ENCODE data around the gene HSD17B13.

The HSD17B13 gene

GRCh38 chr4:87260477-87260876 is 62.2 kb downstream of the HSD17B13 start:
- no peak for DNase-seq

DNA sequence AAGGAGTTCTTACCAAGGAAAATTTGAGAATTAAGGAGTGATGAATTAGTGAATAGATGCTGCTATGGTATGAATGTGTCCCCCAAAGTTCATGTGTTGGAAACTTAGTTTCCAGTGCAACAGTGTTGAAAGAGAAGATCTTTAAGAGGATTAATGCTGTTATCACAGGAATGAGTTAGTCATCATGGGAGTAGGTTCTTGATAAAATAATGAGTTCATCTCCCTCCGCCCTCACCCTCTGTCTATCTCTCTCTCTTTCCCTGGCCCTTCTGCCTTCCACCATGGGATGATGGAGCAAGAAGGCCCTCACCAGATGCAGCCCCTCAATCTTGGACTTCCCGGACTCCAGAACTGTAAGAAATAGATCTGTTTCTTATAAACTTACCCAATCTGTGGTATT is 64.0 kb downstream of the HSD17B13 start:
- no peak for DNase-seq

DNA sequence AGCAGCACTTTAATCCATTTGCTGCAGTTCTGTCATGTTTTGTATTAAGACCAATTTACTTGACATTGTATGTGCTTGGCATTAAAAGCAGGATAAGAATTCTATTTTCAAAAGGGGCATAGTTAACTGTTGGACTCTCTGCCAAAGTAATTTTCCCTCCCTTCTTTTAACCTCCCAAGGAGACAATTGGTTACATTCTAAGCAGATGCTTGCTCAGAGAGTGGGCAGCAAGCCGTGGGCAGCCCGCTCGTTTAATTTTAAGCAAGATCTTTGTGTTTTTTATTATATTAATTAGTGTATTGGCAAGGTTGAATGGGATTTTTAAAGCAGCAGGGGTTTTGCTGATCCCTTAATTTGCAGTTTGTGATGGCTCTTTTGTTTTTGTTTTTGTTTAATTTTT is 65.2 kb downstream of the HSD17B13 start:
- DNase-seq: no peak

DNA sequence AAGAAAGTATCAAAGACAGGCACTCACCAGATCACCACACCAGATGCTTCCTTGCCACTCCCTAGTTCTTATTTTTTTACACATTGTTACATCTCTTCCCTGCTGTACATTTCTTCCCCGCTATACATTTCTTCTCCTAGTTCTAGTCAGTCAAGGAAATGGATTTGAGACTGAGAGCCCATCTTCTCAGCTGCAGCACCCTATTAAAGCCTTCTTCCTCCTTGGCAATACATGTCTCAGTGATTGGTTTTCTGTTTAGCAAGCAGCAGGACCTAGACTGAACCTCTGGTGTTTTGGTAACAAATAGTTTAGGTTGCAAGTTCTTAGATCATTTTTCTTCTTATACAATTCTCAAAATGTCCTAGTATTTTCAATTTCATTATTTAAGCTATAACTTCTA is 66.9 kb downstream of the HSD17B13 start:
- no peak for DNase-seq
